ENCODE data around the gene ROBO1.
"Not testable (repeated sequence)": the region's sequence is repeated elsewhere in the genome, so short reads cannot be mapped to it uniquely, and the experiment has no call there.

The ROBO1 gene

GRCh38 chr3:78917536-78917935 lies 850.3 kb downstream of the ROBO1 start:
- DNase-seq (ENCODE audit: low read depth in 2 of 2), result no peak

- DNase-seq (ENCODE audit: low read depth in 2 of 2), result no peak
Observed at GRCh38 chr3:78913711-78914110, 854.1 kb downstream of the ROBO1 start.

GRCh38 chr3:78912687-78913086 lies 855.1 kb downstream of the ROBO1 start:
- DNase-seq (ENCODE audit: low read depth in 2 of 2), result no peak

- no peak for DNase-seq (ENCODE audit: low read depth in 2 of 2)
Observed at GRCh38 chr3:78912259-78912658, 855.5 kb downstream of the ROBO1 start.

- DNase-seq (ENCODE audit: low read depth in 2 of 2), result no peak
Observed at GRCh38 chr3:78911394-78911793, 856.4 kb downstream of the ROBO1 start.

GRCh38 chr3:78908236-78908635 lies 859.6 kb downstream of the ROBO1 start:
- no peak for DNase-seq (ENCODE audit: low read depth in 2 of 2)

- DNase-seq (ENCODE audit: low read depth in 2 of 2), result no peak
Observed at GRCh38 chr3:78907367-78907766, 860.4 kb downstream of the ROBO1 start.

- DNase-seq (ENCODE audit: low read depth in 2 of 2), result no peak
Observed at GRCh38 chr3:78906930-78907329, 860.9 kb downstream of the ROBO1 start.

- DNase-seq (ENCODE audit: low read depth in 2 of 2), result no peak
Observed at GRCh38 chr3:78906245-78906644, 861.6 kb downstream of the ROBO1 start.

GRCh38 chr3:78905700-78906099 lies 862.1 kb downstream of the ROBO1 start:
- DNase-seq (ENCODE audit: low read depth in 2 of 2), result no peak

- no peak for DNase-seq (ENCODE audit: low read depth in 2 of 2)
Observed at GRCh38 chr3:78901544-78901943, 866.3 kb downstream of the ROBO1 start.

- DNase-seq (ENCODE audit: low read depth in 2 of 2), result no peak
Observed at GRCh38 chr3:78900880-78901279, 866.9 kb downstream of the ROBO1 start.

- DNase-seq (ENCODE audit: low read depth in 2 of 2), result no peak
Observed at GRCh38 chr3:78900426-78900825, 867.4 kb downstream of the ROBO1 start.

GRCh38 chr3:78895528-78895927 lies 872.3 kb downstream of the ROBO1 start:
- DNase-seq (ENCODE audit: low read depth in 2 of 2), result no peak

- no peak for DNase-seq (ENCODE audit: low read depth in 2 of 2)
Observed at GRCh38 chr3:78894787-78895186, 873.0 kb downstream of the ROBO1 start.

GRCh38 chr3:78893161-78893560 lies 874.6 kb downstream of the ROBO1 start:
- DNase-seq (ENCODE audit: low read depth in 2 of 2), result no peak

GRCh38 chr3:78889348-78889747 lies 878.5 kb downstream of the ROBO1 start:
- DNase-seq (ENCODE audit: low read depth in 2 of 2), result no peak

- DNase-seq (ENCODE audit: low read depth in 2 of 2), result no peak
Observed at GRCh38 chr3:78888635-78889034, 879.2 kb downstream of the ROBO1 start.

GRCh38 chr3:78887547-78888011 lies 880.2 kb downstream of the ROBO1 start:
- no peak for DNase-seq (ENCODE audit: low read depth in 2 of 2)

- no peak for DNase-seq (ENCODE audit: low read depth in 2 of 2)
Observed at GRCh38 chr3:78887029-78887428, 880.8 kb downstream of the ROBO1 start.

- not testable (repeated sequence) for DNase-seq (ENCODE audit: low read depth in 2 of 2)
Observed at GRCh38 chr3:78884567-78884966, 883.2 kb downstream of the ROBO1 start.

- DNase-seq (ENCODE audit: low read depth in 2 of 2), result no peak
Observed at GRCh38 chr3:78882251-78882650, 885.5 kb downstream of the ROBO1 start.

- no peak for DNase-seq (ENCODE audit: low read depth in 2 of 2)
Observed at GRCh38 chr3:78881501-78881900, 886.3 kb downstream of the ROBO1 start.

- DNase-seq (ENCODE audit: low read depth in 2 of 2), result no peak
Observed at GRCh38 chr3:78880603-78881461, 887.0 kb downstream of the ROBO1 start.
